GM12878 (cell line): ENCODE results near the gene FNTB. TPM values are rescaled to one million over a fixed set of nuclear protein-coding genes. Genes with fewer than 3 reads are reported as not detected.
A peak's percentile ranks its signal among the peaks of the same experiment; 100 is the strongest.

Experiments used
- ATAC-seq: fragments of 200-7000 bp; cut with Tn5 transposase; 3 replicates; pipeline ENCODE4 v1.9.1; 2020; ENCODE audit warnings: mild to moderate bottlenecking, moderate library complexity
- BruUV-seq: library from RNA; stranded (reverse); fragments of 400-500 nt; replicated peaks from 2 replicates; lab custom pipeline; 2021; lab: Mats Ljungman, UMichigan
- CTCF ChIA-PET: fragments of 300-600 bp; sonication (Branson Sonifier 250); formaldehyde crosslinking; extraction: SDS; loops from one replicate; lab custom pipeline; 2021; ENCODE audit warnings: inconsistent platforms; lab: Yijun Ruan, JAX
- POLR2A ChIA-PET: fragments of 350-600 bp; formaldehyde crosslinking; extraction: SDS; loops from one replicate; lab custom pipeline; 2021; ENCODE audit warnings: inconsistent platforms; lab: Charles Lee
- RAD21 ChIA-PET: fragments of 300-600 bp; sonication (Branson Sonifier 250); formaldehyde crosslinking; loops from one replicate; lab custom pipeline; 2023; ENCODE audit warnings: antibody characterized with exemption; ENCODE audit not compliant: unreplicated experiment; lab: Charles Lee
- SMC1A ChIA-PET: fragments of 300-600 bp; sonication (Branson Sonifier 250); formaldehyde crosslinking; loops from one replicate; lab custom pipeline; 2023; ENCODE audit not compliant: unreplicated experiment, uncharacterized antibody; lab: Charles Lee
- DNase-seq: peaks from one replicate; pipeline ENCODE4 v3.0.0-alpha.2; 2011; ENCODE audit warnings: low read depth, low spot score
- FAIRE-seq: peaks from 3 replicates; lab custom pipeline; 2011; peaks lifted over from hg19 to GRCh38; lab: Jason Lieb, UNC
- H2AFZ ChIP-seq: 2 replicates; pipeline ENCODE4 v1.6.0; 2011; ENCODE audit warnings: low read depth, low read length, control low read depth; ENCODE audit not compliant: control insufficient read depth
- H3K27ac ChIP-seq: 2 replicates; pipeline ENCODE4 v1.5.1; 2011; ENCODE audit warnings: control low read depth; ENCODE audit not compliant: control insufficient read depth, insufficient read depth
- H3K27me3 ChIP-seq, 2 experiments: replicated peaks in 1 of 2; 2 replicates each; pipeline versions ENCODE4 v1.6.0 to v1.6.1; 2011; ENCODE audit warnings: low read length in 1 of 2; ENCODE audit not compliant: control insufficient read depth in 2 of 2, insufficient read depth in 2 of 2
- H3K36me3 ChIP-seq, 2 experiments: 2 replicates each; pipeline ENCODE4 v1.5.1; 2011; ENCODE audit warnings: low read length in 1 of 2; ENCODE audit not compliant: control insufficient read depth in 2 of 2, insufficient read depth in 2 of 2
- H3K4me1 ChIP-seq: 2 replicates; pipeline ENCODE4 v1.6.1; 2011; ENCODE audit warnings: mild to moderate bottlenecking, low read length, moderate library complexity, mixed read lengths; ENCODE audit not compliant: control insufficient read depth, insufficient read depth
- H3K4me2 ChIP-seq: 2 replicates; pipeline ENCODE4 v1.6.0; 2011; ENCODE audit warnings: control low read depth; ENCODE audit not compliant: control insufficient read depth, insufficient read depth
- H3K4me3 ChIP-seq: fragments of 200-600 bp; sonication (generic); 2 replicates; pipeline ENCODE4 v1.5.1; 2016
- H3K79me2 ChIP-seq: 2 replicates; pipeline ENCODE4 v1.6.0; 2011; ENCODE audit warnings: low read length; ENCODE audit not compliant: control insufficient read depth, insufficient read depth
- H3K9ac ChIP-seq: 2 replicates; pipeline ENCODE4 v1.8.0; 2011; ENCODE audit warnings: low read length, control low read depth, mixed read lengths; ENCODE audit not compliant: control insufficient read depth, insufficient read depth
- H3K9me3 ChIP-seq: replicated peaks from 3 replicates; pipeline ENCODE4 v1.5.1; 2011; ENCODE audit warnings: mild to moderate bottlenecking, low read length; ENCODE audit not compliant: control insufficient read depth, insufficient read depth
- H4K20me1 ChIP-seq: 2 replicates; pipeline ENCODE4 v1.6.0; 2011; ENCODE audit not compliant: control insufficient read depth, insufficient read depth
- ATF2 ChIP-seq: IDR thresholded peaks from 2 replicates; pipeline ENCODE4 v1.6.1; 2012; ENCODE audit warnings: low read length, inconsistent platforms
- BCL11A ChIP-seq: IDR thresholded peaks from 2 replicates; pipeline ENCODE4 v1.6.1; 2011; ENCODE audit warnings: low read depth, low read length
- CBX3 ChIP-seq: fragments of 200-600 bp; sonication (generic); IDR thresholded peaks from 2 replicates; pipeline ENCODE4 v1.6.1; 2016; ENCODE audit warnings: low read depth, borderline replicate concordance
- DPF2 ChIP-seq: fragments of 450-650 bp; IDR thresholded peaks from 2 replicates; pipeline ENCODE4 v1.6.1; 2017; ENCODE audit warnings: mild to moderate bottlenecking
- EP300 ChIP-seq, 2 experiments: fragments of 150-350 bp in 1 of 2; IDR thresholded peaks; 2 replicates each; pipeline ENCODE4 v1.6.1; 2011 to 2012; ENCODE audit warnings: low read depth in 2 of 2, low read length in 2 of 2, borderline replicate concordance in 1 of 2, improper control_type of control experiment in 1 of 2, inconsistent platforms in 1 of 2; ENCODE audit not compliant: control insufficient read depth in 1 of 2
- EZH2 ChIP-seq: IDR thresholded peaks from 2 replicates; pipeline ENCODE4 v1.6.1; 2012; ENCODE audit warnings: low read depth, mild to moderate bottlenecking, control low read depth, inconsistent platforms, low read length, borderline replicate concordance; ENCODE audit not compliant: control insufficient read depth
- FOS ChIP-seq: IDR thresholded peaks from 3 replicates; pipeline ENCODE4 v1.6.1; 2011; ENCODE audit warnings: borderline replicate concordance; ENCODE audit not compliant: insufficient read length; ENCODE audit errors: extremely low read depth
- MTA2 ChIP-seq: fragments of 450-650 bp; IDR thresholded peaks from 2 replicates; pipeline ENCODE4 v1.6.1; 2016; ENCODE audit warnings: low read depth, mild to moderate bottlenecking, moderate library complexity
- MYC ChIP-seq: IDR thresholded peaks from 2 replicates; pipeline ENCODE4 v1.6.1; 2011; ENCODE audit warnings: mild to moderate bottlenecking, low read length, moderate library complexity, inconsistent platforms; ENCODE audit not compliant: insufficient read depth, insufficient replicate concordance, insufficient read length, severe bottlenecking
- PAX8 ChIP-seq: fragments of 450-650 bp; IDR thresholded peaks from 2 replicates; pipeline ENCODE4 v1.6.1; 2017; ENCODE audit warnings: mild to moderate bottlenecking, moderate library complexity
- PML ChIP-seq: IDR thresholded peaks from 2 replicates; pipeline ENCODE4 v1.6.1; 2012; ENCODE audit warnings: low read length, inconsistent platforms
- POLR2AphosphoS2 ChIP-seq: IDR thresholded peaks from 2 replicates; pipeline ENCODE4 v1.6.1; 2011; ENCODE audit warnings: low read depth, mild to moderate bottlenecking, low read length, improper control_type of control experiment, moderate library complexity
- POU2F2 ChIP-seq: IDR thresholded peaks from 3 replicates; pipeline ENCODE4 v1.6.1; 2011; ENCODE audit warnings: low read depth, mild to moderate bottlenecking, low read length, borderline replicate concordance
- SPI1 ChIP-seq: IDR thresholded peaks from 2 replicates; pipeline ENCODE4 v1.6.1; 2011; ENCODE audit warnings: low read depth, mild to moderate bottlenecking, low read length, moderate library complexity, borderline replicate concordance; ENCODE audit not compliant: insufficient read depth
- TARDBP ChIP-seq: IDR thresholded peaks from 2 replicates; pipeline ENCODE4 v1.6.1; 2016; ENCODE audit warnings: borderline replicate concordance
- ZBED1 ChIP-seq: IDR thresholded peaks from 2 replicates; pipeline ENCODE4 v1.6.1; 2016; ENCODE audit warnings: borderline replicate concordance
- WGBS: methylation state at CpG from one replicate; pipeline ENCODE4 v1.1.6; 2016; ENCODE audit warnings: low lambda C conversion rate; ENCODE audit not compliant: insufficient replicate concordance, insufficient coverage; ENCODE audit errors: missing lambda C conversion rate; 5-methylcytosine and 5-hydroxymethylcytosine counted together
- in situ Hi-C: fragments of 300-500 bp; cut with MboI; formaldehyde crosslinking; loops from 9 replicates; pipeline ENCODE4 v1.14.3; 2018; ENCODE audit warnings: mixed read lengths
- intact Hi-C: fragments of 100-400 bp; cut with micrococcal nuclease; formaldehyde crosslinking; loops from one replicate; pipeline ENCODE4 v1.14.2; 2022; ENCODE audit not compliant: unreplicated experiment
- polyA plus RNA-seq, 11 experiments: library from polyadenylated mRNA; depleted of rRNA in 4 of 11; unstranded in 6 of 11; stranded (reverse) in 5 of 11; fragments of >200 nt; fragmentation: Nextera tagmentation in 4 of 11; fragmentation: Illumina TruSeq in 1 of 11; extraction: Ambion mirVana in 4 of 11; extraction: Trizol in 1 of 11; gene quantifications; 1 replicate in 1 of 11; 2 replicates in 10 of 11; pipeline versions ENCODE4 v1.2.1 to v1.2.3, GENCODE V29; 2011 to 2016; ENCODE audit warnings: inconsistent platforms in 2 of 11, missing spikeins in 2 of 11, low read depth in 1 of 11
- total RNA-seq, 4 experiments: library from RNA; depleted of rRNA in 3 of 4; stranded (reverse); fragments of >200 nt in 3 of 4; fragmentation: Illumina TruSeq in 1 of 4; extraction: Trizol in 1 of 4; gene quantifications; 2 replicates each; pipeline versions ENCODE4 v1.2.1 to v1.2.3, GENCODE V29; 2013 to 2021
- TF ChIP-seq, protein P1 (sequence below): fragments of 450-650 bp; IDR thresholded peaks from 2 replicates; pipeline ENCODE4 v1.6.1; 2016; ENCODE audit warnings: mild to moderate bottlenecking, moderate library complexity, borderline replicate concordance

Gene FNTB
- total and polyA plus RNA-seq, 10 of the 15 experiments (the other 5 are each of a cell fraction or from before 2014, with no cell fraction given): 10.4 to 25.1 (median 16.7) TPM

- Histone ChIP-seq H3K4me2 (no peak overlapping the region), H4K20me1 (no peaks in the 10 kb centered on the region), H2AFZ (no peak overlapping the region), H3K9me3 (no peaks in the 10 kb centered on the region), H3K4me1 (no peaks in the 10 kb centered on the region), H3K27me3 (peaks cover 2 to 7% of the 10 kb centered on the region in 2 experiments), H3K9ac (no peak overlapping the region), H3K36me3 (no peaks in the 10 kb centered on the region), H3K4me3 (0 out of 2 replicates have a peak overlapping the region, but pooled peaks have one; percentile 66), H3K79me2 (no peaks in the 10 kb centered on the region), H3K27ac (no peak overlapping the region)
- no peak for FAIRE-seq
- no peak for ATAC-seq
- in situ Hi-C loops (no loop called here), intact Hi-C loops (no loop called here)
- DNase-seq: no peak
- TF ChIP-seq MTA2: no peak
- no peak for TF ChIP-seq PML
- TF ChIP-seq BCL11A: no peak
- no peak for TF ChIP-seq DPF2
- no peak for TF ChIP-seq EP300 (IDR thresholded peaks at IDR 0.05; ENCODE audit: borderline replicate concordance in 1 of 2, control insufficient read depth in 1 of 2, low read depth in 2 of 2, low read length in 2 of 2)
- TF ChIP-seq POLR2AphosphoS2: no peak
- TF ChIP-seq POU2F2: no peak
- TF ChIP-seq FOS: no peak
- TF ChIP-seq, protein P1, sequence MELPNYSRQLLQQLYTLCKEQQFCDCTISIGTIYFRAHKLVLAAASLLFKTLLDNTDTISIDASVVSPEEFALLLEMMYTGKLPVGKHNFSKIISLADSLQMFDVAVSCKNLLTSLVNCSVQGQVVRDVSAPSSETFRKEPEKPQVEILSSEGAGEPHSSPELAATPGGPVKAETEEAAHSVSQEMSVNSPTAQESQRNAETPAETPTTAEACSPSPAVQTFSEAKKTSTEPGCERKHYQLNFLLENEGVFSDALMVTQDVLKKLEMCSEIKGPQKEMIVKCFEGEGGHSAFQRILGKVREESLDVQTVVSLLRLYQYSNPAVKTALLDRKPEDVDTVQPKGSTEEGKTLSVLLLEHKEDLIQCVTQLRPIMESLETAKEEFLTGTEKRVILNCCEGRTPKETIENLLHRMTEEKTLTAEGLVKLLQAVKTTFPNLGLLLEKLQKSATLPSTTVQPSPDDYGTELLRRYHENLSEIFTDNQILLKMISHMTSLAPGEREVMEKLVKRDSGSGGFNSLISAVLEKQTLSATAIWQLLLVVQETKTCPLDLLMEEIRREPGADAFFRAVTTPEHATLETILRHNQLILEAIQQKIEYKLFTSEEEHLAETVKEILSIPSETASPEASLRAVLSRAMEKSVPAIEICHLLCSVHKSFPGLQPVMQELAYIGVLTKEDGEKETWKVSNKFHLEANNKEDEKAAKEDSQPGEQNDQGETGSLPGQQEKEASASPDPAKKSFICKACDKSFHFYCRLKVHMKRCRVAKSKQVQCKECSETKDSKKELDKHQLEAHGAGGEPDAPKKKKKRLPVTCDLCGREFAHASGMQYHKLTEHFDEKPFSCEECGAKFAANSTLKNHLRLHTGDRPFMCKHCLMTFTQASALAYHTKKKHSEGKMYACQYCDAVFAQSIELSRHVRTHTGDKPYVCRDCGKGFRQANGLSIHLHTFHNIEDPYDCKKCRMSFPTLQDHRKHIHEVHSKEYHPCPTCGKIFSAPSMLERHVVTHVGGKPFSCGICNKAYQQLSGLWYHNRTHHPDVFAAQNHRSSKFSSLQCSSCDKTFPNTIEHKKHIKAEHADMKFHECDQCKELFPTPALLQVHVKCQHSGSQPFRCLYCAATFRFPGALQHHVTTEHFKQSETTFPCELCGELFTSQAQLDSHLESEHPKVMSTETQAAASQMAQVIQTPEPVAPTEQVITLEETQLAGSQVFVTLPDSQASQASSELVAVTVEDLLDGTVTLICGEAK: no peak
- TF ChIP-seq PAX8: no peak
- no peak for TF ChIP-seq ZBED1
- no peak for TF ChIP-seq SPI1
- TF ChIP-seq ATF2: no peak
- TF ChIP-seq MYC: no peak
- no peak for TF ChIP-seq TARDBP
- TF ChIP-seq CBX3: no peak
- no peak for TF ChIP-seq EZH2
- RAD21 ChIA-PET: interaction anchor here (0.9 kb wide), 1 partner anchor 45 kb away, joined by 3 read pairs; no protein-coding TSS in a partner anchor
- POLR2A ChIA-PET: no interaction called here
- 98% methylated on average over 8 of the region's 8 CpGs for WGBS
- CTCF ChIA-PET: interaction anchor here (0.6 to 1.4 kb wide), 3 partner anchors 29 to 416 kb away, joined by 3 to 4 read pairs (median 3); no protein-coding TSS in a partner anchor
- no TSS peak for BruUV-seq
- SMC1A ChIA-PET: no interaction called here
Measured at GRCh38 chr14:64973026-64973442, 13.7 kb upstream of the FNTB start.
